Germinal center (tissue), 1 donor: ENCODE measurements around the gene KNCN.

Experiments
- DNase-seq: peaks from one replicate; pipeline ENCODE4 v3.0.0; 2012; ENCODE audit warnings: mixed read lengths, low spot score

KNCN gene

DNA sequence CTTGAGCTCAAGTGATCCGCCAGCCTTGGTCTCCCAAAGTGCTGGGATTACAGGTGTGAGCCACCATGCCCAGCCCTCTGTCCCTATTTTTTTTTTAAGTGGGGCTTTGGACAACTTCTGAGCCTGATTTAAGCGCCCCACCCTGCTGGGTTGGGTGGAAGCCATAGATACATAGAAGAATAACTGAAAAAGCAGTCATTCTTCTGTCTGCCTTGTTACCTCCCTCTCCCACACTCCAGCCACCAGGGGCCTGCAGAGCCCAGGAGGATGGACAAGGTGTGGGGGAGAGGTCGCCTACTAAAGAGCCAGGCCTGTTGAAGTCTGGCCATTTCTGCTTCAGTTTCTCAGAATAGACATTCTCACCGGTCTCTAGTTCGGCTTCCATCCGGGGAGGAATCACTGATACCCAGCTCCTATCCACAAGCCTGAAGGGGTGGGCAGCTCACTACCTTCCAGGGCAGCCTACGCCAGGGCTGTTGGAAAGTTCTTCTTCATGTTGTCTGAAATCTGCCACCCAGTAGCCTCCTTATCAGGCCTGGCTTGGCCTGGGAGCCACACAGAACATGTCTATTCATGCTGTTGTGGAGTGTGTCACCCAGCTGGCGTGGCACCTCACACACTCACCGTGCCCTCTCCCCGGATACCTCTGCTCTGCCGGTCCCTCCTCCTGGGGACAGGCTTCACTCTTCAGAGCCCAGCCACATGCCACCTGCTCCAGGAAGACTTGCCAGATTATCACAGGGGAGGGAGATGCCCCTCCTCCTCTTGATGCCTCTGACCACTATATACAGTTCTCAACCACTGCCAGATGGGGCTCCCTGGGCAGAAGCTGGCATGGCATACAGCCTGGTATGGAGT lies 27.7 kb downstream of the KNCN start:
- DNase-seq, result no peak

DNA sequence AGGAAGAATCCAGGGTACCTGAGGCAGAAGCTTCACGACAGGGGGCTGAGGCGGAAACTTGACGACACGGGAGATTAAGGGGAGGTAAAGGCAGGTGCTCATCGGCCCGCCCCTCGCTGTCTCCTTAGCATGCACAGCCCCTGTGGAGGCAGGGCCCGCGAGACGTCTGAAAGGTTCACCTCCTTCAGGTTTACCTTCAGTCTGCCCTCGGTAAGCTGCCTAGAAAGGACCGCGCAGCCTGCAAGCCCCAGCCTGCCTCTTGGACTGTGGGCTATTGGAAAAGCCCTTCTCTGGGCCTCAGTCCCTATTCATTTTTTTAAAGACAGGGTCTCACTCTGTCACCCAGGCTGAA lies 28.5 kb downstream of the KNCN start:
- DNase-seq, result no peak

DNA sequence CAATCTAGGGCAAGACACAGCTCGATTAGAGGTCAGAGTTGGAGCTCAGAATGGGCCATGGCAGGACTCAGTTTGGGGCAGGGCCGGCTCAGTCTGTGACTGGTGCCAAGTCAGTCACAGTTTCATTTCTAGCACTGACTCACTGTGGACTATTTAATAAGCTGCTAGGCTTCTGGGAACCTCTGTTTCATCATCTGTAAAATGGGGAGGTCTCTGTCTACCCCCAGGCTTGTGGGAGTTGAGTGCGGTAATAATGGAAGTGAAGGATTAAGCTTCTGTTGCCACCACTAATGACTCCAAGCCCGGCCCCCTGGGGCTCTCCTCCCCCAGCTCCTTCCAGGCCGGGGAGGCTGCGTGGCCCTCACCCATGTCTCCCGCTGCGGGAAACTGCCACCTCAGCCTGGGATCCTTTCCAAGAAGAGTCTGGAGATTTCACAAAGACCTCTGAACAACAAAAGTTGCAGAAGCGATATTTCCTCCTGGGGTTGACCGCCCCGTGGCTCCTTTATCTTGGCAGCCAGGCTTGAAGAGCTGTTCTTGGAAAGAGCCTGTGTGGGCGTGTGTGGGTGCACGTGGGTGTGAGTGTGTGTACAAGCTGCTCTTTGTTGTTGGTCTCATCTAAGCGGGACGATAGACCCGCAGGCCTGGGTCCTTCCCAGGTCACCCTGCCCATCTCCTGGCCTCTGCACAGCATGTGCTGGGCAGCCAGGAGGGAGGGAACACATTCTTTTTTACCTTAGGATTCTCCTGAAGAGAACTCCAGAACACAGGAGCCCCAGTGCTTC lies 29.1 kb downstream of the KNCN start:
- DNase-seq, result no peak

DNA sequence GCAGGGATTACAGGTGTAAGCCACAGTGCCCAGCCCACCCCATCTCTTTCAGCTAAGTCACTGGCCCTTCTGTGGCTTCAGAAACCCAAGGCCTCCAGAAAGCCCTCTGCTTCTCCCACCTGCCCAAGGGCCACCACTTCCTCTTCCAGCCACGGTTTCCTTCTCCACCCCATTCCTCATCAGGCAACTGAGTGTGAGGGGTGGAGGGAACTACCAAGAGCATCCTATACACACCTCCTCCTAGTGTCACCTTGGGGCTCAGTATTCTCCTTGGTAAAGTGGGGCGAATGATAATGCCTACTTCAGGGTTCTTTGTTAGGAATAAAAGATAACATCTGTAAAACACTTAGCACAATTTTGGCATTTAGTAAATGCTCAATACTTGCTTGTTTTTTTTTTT lies 30.0 kb downstream of the KNCN start:
- no peak for DNase-seq

DNA sequence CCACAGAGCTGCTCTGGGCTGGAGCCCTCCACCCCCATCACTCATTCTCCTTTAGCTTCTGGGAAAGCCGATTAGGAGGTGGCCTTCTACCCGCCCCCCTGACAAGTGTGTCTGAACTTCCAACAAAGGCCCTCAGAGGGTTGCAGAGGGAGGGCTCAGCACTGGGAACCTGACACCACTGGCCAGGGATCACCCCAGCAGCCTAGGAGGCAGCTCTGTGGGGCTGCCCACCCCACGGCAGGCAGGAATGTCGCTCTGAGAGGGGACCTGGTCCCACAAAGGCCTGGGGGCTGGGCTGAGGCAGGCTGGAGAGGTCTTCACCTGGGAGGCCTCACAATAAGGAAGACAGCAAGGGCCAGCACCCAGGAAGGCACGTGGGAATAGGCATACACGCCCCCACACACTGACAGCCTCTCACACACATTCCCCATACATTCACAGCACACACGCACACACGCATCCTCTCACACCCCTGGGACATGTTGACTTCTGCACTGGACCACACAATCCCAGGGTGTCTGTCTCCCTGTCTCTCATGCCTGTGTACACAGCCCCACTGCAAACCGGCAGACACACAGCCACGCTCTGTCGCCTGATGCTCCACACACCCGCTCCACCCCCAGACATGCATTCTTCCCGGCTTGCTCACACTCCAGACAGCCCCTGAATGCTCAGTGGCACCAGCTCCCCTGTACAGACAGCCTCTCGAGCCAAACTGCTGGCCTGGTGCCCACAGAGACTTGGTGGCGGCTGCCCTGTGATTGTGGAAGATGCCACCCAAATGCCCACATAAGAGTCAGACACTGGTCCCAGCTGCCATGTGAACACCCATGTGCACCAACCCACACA lies 31.2 kb downstream of the KNCN start:
- DNase-seq, result no peak

DNA sequence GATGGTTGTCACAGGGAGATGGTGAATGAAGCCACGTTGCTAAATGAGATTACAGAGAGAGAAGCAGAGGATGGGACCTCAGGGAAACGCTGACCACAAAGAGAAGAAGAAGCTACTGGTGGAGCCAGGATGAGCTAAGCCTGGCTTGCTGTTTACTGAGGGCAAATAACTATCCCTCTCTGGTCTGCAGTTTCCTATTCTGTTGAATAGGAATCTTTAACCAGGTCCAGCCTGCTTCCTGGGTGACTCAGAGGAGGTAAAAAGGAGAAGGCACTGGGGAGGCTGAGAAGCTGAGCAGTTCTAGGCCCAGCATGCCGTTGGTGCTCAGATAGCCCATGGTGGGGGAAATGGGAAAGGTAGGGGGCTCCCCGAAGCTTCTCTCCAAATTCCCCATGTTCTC lies 32.2 kb downstream of the KNCN start:
- DNase-seq, result no peak

DNA sequence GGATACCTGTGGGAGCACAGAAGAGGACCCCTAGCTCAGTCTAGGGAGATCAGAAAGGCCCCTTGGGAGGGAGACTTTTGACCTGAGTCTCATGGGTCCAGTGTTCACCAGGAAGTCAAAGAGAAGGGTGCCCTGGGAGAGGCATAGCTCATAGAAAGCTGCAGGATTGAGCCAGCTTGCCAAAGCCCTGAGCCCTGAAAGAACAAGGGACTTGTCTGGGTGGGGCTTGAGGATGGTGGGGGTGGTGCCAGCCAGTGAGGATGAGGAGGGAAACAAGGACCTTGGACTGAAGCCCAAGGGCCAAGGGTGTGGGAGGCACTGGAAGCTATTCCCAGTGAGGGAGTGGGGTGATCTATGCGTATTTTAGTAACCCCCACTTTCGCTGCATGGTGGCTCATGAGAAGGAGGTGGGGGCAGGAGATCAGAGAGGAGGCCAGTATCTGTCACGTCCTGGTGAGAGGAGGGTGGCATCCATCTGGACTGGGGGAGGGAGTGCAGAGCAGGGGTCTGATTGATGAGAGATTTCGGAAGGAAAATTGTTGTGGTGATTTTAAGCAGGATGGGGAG lies 33.4 kb downstream of the KNCN start:
- DNase-seq, result no peak

DNA sequence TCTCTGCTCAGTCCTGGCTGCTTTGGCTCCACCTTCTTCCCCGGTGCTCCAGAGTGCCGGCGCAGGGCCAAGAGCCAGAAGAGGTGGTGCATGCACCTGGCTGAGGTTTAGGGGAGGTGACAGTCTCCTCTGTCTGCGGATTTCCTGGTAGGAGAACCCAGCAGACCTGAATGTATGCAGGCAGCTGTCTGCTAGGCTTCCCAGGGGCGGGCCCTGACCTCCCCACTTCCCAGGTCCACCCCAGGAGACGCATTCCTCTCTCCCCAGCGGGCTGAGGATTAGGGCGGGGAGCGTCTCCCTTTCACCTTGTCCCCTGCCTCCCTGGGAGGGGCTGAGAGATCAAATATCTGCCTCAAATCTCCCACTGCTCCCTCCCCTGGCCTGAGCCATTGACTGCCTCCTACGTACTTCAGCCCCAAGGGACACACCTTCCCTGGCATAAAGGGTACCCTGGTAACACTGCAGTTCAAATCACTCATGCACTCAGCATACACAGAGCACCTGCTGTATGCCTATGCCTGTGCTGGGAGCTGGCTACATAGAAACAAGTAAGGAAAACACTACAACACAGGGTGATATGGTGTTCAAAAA lies 34.3 kb downstream of the KNCN start:
- no peak for DNase-seq

DNA sequence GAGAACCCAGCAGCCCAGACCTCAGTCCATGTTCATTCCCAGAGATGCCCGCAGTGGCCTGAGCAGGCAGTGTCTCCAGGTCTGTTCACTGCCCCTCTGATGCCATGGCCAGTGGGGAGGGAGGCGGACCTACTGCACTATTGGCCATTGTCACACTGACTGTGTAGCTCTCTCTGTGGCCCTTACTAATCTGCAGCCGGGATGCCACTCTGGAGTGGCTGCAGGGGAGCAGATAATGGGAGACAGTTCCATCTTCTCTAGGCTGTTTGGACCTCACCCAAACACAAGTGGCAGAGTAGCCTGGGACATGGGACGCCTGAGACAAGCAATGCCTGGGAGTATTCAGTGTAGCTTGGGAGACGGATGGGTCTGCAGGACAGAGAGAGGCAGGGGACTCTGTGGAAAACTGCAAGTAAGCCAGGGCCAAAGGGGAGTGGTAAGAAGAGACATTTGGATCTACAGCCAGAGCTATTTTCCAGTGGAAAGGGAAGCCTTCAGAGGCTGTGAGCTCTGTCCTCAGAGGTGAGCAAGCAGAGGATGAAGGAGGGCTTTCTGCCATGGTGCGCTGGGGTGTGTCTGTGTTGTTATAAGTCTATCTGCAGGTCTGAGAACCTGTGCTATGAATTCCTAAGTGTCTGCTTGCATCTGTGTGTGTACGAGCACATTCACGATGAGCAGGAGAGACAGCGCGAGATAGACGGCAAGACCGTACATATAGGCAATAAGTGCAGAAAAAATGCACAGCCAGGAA lies 35.1 kb downstream of the KNCN start:
- no peak for DNase-seq

DNA sequence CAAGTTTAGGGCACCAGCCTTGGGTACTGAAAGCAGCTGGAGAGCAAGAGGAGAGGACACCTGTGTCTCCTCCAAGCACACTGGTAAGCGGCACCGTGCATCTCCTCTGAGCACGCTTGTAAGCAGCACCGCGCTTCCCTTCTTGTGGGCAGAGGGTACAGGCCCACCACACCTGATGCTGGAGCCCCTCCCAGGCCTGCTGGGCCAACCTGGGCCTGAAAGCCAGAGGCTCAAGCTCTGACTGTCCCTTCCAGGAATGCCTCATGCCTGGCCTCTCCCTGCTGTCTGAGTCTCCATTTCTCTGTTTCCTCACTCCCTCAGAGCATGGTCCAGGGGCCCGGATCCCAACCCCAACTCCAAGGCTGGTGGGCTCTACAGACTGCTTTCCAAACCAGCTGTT lies 35.9 kb downstream of the KNCN start:
- no peak for DNase-seq

DNA sequence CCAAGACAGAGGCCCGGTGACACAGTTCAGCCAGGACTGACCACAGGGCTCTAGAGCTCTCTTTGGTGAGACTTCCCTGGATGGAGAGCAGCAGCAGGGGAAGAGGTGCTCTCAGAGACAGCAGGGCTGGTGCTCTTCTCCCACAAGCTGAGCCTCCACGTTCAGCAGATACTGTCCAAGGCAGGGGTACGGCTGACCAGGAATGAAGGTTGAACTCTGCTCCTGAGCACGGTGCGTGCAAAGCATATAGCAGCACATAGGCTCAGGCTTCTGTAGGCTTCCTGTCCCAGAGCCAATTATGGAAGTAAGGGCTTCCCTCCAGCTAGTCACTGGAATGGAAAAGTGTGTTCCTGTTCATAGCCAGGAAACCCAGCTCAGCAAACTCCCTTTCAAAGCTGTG lies 37.9 kb downstream of the KNCN start:
- DNase-seq, result no peak

DNA sequence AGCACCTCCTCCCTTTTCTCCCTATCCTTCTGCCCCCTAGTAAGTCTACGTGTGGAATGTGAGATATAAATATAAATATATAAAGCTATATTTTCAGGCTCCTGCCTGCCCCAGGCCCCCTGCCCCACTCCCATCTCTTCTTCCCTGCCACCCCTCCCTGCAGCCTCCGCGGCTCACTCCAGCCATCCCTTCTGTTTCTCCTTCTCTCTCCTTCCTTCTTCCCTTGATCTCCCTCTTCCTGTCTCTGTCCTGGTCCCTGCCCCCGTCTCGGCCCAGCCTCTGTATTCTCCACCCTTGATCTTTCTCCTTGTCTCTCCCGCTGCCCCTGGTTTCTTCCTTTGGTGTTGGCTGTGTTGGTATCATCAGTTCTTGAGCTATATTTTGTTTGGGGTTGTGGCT lies 38.7 kb downstream of the KNCN start:
- no peak for DNase-seq

DNA sequence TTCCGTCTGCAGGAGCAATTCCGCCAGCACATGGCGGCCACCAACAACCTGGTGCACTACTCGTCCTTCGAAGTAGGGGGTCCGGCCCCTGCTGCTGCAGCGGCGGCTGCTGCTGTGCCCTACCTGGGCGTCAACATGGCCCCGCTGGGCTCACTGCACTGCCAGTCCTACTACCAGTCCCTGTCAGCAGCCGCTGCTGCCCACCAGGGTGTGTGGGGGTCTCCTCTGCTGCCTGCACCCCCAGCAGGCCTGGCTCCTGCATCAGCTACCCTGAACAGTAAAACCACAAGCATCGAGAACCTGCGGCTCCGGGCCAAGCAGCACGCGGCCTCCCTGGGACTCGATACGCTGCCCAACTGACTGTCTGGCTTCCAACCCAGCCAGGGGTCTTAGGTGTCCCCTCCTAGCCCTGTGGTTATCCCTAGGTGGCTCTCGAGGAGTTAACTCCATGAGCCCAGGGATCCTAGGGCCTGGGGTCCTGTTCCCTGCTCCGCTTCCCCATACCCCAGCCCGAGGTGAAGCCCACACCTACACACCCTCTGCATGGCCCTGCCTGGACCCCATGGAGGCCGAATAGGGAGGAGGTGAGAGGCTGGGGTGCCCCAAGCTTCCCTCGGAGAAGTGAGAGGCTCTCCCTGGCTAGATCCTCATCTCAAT lies 39.2 kb downstream of the KNCN start:
- no peak for DNase-seq

DNA sequence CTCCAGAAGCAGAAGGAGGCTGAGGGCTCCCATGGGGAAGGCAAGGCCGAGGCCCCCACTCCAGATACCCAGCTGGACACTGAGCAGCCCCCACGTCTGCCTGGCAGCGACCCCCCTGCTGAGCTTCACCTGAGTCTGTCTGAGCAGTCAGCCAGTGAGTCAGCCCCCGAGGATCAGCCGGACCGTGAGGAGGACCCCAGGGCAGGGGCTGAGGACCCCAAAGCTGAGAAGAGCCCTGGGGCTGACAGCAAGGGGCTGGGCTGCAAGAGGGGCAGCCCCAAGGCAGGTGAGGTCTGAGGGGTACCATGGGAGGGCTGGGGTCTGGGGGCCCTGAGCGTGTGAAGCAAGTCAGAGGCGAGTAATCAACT lies 40.5 kb downstream of the KNCN start:
- DNase-seq, result no peak

DNA sequence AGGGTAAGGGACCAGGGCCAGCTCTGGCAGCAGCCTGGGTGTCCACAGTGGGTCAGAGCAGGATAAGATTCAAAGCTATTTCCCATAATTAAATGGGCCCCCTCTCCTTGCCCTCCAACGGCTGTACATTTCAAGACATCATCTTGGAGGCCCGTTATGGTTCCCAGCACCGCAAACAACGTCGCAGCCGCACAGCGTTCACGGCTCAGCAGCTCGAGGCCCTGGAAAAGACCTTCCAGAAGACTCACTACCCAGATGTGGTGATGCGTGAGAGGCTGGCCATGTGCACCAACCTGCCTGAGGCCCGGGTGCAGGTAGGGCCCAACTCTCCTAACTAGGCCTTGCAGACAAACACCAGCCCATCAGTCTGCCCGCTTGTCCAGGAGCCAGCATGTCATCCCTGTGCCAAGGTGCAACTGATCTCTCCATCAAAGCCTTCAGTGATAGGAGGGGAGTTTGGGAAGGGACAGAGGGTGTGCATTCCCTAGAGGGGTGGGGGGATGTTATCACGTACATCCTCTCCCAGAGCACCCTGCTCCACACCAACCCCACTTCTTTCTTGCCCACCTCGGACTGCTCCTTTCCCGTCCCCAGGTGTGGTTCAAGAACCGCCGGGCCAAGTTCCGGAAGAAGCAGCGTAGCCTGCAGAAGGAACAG lies 41.0 kb downstream of the KNCN start:
- no peak for DNase-seq

DNA sequence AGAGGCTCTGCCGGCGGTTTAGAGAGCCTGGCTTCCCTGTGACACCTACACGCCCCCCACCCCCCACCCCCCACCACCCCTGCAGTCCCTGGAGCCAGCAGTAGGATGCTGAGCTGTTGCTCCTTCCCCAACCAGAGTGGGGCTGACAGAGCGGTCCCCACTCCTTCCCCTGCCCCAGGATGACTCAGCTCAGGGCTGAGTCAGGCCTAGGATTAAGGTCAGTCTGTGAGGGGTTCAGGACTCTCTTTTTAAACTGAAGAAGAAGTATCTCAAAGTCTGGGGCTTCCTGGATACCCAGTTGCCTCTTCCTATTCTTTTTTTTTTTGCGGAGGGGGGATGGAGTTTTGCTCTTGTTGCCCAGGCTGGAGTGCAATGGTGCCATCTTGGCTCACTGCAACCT lies 42.7 kb downstream of the KNCN start:
- no peak for DNase-seq

DNA sequence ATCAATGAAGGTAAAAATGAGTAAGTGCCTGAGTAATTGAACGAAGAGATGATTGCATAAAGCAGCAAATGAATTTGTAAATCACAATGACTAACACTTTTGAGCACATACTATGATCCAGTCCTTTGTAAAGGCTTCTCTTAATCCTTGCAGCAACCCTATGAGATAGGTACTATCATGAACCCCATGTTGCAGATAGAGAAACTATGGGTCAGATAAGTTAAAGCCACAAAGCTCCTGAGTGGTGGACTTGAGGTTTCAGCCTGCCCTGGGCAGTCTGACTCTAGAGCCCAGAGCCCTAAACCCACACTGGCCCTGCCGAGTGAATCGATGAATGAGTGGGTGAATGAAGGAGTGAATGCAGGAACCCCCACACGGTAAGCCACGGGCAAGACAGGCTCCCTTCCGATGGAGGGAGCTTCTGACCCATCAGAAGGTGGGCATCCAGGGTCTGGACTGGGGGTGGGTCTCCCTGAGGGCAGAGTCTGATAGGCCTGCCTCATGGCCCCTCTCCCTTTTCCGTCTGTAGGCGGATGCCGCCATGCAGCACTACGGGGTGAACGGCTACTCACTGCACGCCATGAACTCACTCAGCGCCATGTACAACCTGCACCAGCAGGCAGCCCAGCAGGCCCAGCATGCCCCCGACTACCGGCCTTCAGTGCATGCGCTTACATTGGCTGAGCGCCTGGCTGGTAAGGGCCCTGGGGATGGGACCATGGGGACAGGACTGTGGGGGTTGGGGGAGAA lies 44.8 kb downstream of the KNCN start:
- no peak for DNase-seq

DNA sequence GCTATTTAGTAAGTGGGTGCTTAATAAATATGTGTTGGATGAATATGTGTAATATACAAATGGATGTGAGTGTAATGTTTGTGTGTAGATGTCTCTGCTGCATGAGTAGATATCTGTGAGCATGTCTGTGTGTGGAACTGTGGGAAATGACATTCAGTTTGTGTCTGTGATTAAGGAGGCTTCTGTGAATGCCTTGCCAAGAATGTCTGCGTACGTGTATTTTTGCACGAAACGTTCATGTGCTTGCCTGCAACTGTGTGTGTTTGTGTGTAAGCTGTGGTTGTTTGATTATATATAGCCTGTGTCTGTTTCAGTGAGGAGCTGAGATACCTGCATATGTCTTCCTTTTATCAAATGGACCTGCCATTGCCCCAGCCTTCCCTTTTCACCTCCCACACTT lies 48.0 kb downstream of the KNCN start:
- no peak for DNase-seq

DNA sequence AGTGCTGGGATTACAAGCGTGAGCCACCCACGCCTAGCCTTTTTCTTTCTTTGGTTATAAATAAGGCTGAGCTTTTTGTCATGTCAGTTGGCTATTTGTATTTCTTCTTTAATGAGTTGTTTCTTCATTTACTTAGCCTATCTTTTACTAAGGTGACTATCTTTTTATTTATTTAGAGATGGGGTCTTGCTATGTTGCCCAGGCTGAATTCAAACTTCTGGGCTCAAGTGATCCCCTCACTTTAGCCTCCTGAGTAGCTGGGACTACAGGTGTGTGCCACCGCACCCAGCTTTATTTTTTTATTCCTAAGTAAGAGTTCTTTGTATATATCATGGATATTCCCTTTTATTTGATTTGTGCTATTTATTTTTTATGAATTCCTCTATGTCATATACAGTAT lies 49.9 kb downstream of the KNCN start:
- DNase-seq, result no peak

DNA sequence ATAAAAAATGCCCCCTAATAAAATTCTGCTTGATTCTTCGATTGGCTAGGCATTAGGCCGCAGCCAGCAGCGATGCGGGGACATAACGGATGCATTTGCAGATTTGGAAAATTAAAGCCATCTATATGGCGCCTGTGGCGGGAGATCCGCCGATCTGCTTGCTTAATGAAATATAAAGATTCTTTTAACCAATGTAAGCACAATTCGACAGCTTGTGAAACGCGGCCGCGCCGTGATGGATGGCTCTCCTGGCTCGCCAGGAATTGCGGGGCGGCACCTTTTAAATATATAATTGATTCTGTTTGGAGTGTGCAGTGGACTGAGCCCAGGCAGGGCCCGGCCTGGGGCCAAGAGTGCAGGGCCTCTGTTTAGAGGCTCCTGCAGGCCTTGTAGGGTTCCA lies 53.8 kb downstream of the KNCN start:
- DNase-seq, result no peak
